ENCODE measurements around the gene FBXW4.
"Not testable (repeated sequence)": the region's sequence is repeated elsewhere in the genome, so short reads cannot be mapped to it uniquely, and the experiment has no call there.

Gene FBXW4

GRCh38 chr10:101651336-101651735 is 43.6 kb downstream of the FBXW4 start:
- DNase-seq, result no peak

GRCh38 chr10:101650863-101651262 is 44.1 kb downstream of the FBXW4 start:
- no peak for DNase-seq

GRCh38 chr10:101649525-101650085 is 45.4 kb downstream of the FBXW4 start:
- no peak for DNase-seq

GRCh38 chr10:101647255-101647654 is 47.7 kb downstream of the FBXW4 start:
- no peak for DNase-seq

GRCh38 chr10:101646364-101646763 is 48.6 kb downstream of the FBXW4 start:
- no peak for DNase-seq

GRCh38 chr10:101645659-101646058 is 49.3 kb downstream of the FBXW4 start:
- DNase-seq, result no peak

- no peak for DNase-seq
Observed at GRCh38 chr10:101644002-101644401, 51.0 kb downstream of the FBXW4 start.

- DNase-seq, result no peak
Observed at GRCh38 chr10:101643546-101643945, 51.4 kb downstream of the FBXW4 start.

- no peak for DNase-seq
Observed at GRCh38 chr10:101639141-101639900, 55.6 kb downstream of the FBXW4 start.

- DNase-seq, result not testable (repeated sequence)
Observed at GRCh38 chr10:101633510-101633909, 61.5 kb downstream of the FBXW4 start.

GRCh38 chr10:101631821-101632475 is 63.0 kb downstream of the FBXW4 start:
- DNase-seq, result no peak

- DNase-seq, result no peak
Observed at GRCh38 chr10:101630633-101630920, 64.4 kb downstream of the FBXW4 start.

- no peak for DNase-seq
Observed at GRCh38 chr10:101629837-101630632, 64.9 kb downstream of the FBXW4 start.

- DNase-seq, result no peak
Observed at GRCh38 chr10:101625821-101626412, 69.1 kb downstream of the FBXW4 start.

- DNase-seq, result no peak
Observed at GRCh38 chr10:101624526-101625102, 70.4 kb downstream of the FBXW4 start.

GRCh38 chr10:101623528-101623927 is 71.4 kb downstream of the FBXW4 start:
- no peak for DNase-seq

GRCh38 chr10:101619983-101620382 is 75.0 kb downstream of the FBXW4 start:
- DNase-seq, result no peak

GRCh38 chr10:101618871-101619270 is 76.1 kb downstream of the FBXW4 start:
- DNase-seq, result no peak

GRCh38 chr10:101617824-101618568 is 77.0 kb downstream of the FBXW4 start:
- no peak for DNase-seq

- DNase-seq, result peak; percentile 10
Observed at GRCh38 chr10:101617102-101617823, 77.7 kb downstream of the FBXW4 start.

GRCh38 chr10:101616415-101617101 is 78.4 kb downstream of the FBXW4 start:
- no peak for DNase-seq

All from NCI-H1694 treated with DMSO at 0.1 percent for 48 hours (cell line).